ENCODE data around the gene SNORC. TPM values are rescaled to one million over a fixed set of nuclear protein-coding genes. Genes with fewer than 3 reads are reported as not detected.

SNORC gene
- total and polyA plus RNA-seq, 10 of the 15 experiments (the other 5 are each of a cell fraction or from before 2014, with no cell fraction given) = 0.04 to 0.74 (median 0.45) TPM; not detected in 4

DNA sequence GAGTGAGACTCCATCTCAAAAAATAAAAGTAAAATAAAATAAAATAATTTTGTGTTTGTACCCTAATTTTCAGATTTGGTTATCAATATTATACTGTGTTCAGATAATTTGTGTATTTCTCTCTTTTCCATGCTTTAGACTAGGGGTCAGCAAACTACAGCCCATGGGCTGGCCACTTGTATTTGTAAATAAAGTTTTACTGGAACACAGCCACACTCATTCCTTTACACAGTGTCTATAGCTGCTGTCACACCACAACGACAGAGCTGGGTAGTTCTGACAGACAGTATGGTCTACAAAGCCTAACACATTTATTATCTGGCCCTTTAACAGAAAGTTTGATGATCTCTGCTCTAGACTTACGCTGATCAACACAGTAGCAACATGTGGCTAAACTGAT lies 43.8 kb downstream of the SNORC start:
- H3K4me2 ChIP-seq (ENCODE audit: control insufficient read depth, insufficient read depth) = no peak overlapping the region
- no peaks in the 10 kb centered on the region for H3K79me2 ChIP-seq (ENCODE audit: control insufficient read depth, insufficient read depth, low read length)

More for the DNA sequence above, 43.8 kb downstream of the SNORC start:
- DNase-seq (ENCODE audit: low read depth, low spot score) (no peak), ATAC-seq (no peak), FAIRE-seq (no peak)
- Histone ChIP-seq H3K36me3 (ENCODE audit: control insufficient read depth in 2 of 2, insufficient read depth in 2 of 2, low read length in 1 of 2) (no peaks in the 10 kb centered on the region), H3K27me3 (replicated peaks in 1 of 2; ENCODE audit: control insufficient read depth in 2 of 2, insufficient read depth in 2 of 2, low read length in 1 of 2) (peaks cover 0 to 3% of the 10 kb centered on the region in 2 experiments; a peak in 1 of 4 replicates), H3K4me3 (no peak overlapping the region), H3K9me3 (replicated peaks; ENCODE audit: control insufficient read depth, insufficient read depth, low read length) (peaks cover 2% of the 10 kb centered on the region; the same call in 2 of the 3 replicates), H3K4me1 (ENCODE audit: control insufficient read depth, insufficient read depth, low read length) (no peaks in the 10 kb centered on the region), H2AFZ (ENCODE audit: control insufficient read depth, low read depth, low read length) (no peak overlapping the region), H4K20me1 (ENCODE audit: control insufficient read depth, insufficient read depth) (no peaks in the 10 kb centered on the region), H3K9ac (ENCODE audit: control insufficient read depth, insufficient read depth, low read length) (no peak overlapping the region), H3K27ac (ENCODE audit: control insufficient read depth, insufficient read depth) (no peak overlapping the region)
- in situ Hi-C loops (cut with MboI) (no loop called here), intact Hi-C loops (cut with micrococcal nuclease; ENCODE audit: unreplicated experiment) (no loop called here)
- ChIA-PET RAD21 (ENCODE audit: unreplicated experiment) (no interaction called here), SMC1A (ENCODE audit: uncharacterized antibody, unreplicated experiment) (interaction anchor here (1.0 kb wide), 1 partner anchor 337 kb away, joined by 4 read pairs; no protein-coding TSS in a partner anchor), CTCF (interaction anchor here (0.6 kb wide), 1 partner anchor 181 kb away, joined by 3 read pairs; no protein-coding TSS in a partner anchor), POLR2A (no interaction called here)
- BruUV-seq (replicated peaks) = no TSS peak
- TF ChIP-seq NBN (IDR thresholded peaks at IDR 0.05) (no peak), CHD2 (IDR thresholded peaks at IDR 0.05; ENCODE audit: borderline replicate concordance, low read depth, low read length) (no peak)
- TF ChIP-seq, protein P1, sequence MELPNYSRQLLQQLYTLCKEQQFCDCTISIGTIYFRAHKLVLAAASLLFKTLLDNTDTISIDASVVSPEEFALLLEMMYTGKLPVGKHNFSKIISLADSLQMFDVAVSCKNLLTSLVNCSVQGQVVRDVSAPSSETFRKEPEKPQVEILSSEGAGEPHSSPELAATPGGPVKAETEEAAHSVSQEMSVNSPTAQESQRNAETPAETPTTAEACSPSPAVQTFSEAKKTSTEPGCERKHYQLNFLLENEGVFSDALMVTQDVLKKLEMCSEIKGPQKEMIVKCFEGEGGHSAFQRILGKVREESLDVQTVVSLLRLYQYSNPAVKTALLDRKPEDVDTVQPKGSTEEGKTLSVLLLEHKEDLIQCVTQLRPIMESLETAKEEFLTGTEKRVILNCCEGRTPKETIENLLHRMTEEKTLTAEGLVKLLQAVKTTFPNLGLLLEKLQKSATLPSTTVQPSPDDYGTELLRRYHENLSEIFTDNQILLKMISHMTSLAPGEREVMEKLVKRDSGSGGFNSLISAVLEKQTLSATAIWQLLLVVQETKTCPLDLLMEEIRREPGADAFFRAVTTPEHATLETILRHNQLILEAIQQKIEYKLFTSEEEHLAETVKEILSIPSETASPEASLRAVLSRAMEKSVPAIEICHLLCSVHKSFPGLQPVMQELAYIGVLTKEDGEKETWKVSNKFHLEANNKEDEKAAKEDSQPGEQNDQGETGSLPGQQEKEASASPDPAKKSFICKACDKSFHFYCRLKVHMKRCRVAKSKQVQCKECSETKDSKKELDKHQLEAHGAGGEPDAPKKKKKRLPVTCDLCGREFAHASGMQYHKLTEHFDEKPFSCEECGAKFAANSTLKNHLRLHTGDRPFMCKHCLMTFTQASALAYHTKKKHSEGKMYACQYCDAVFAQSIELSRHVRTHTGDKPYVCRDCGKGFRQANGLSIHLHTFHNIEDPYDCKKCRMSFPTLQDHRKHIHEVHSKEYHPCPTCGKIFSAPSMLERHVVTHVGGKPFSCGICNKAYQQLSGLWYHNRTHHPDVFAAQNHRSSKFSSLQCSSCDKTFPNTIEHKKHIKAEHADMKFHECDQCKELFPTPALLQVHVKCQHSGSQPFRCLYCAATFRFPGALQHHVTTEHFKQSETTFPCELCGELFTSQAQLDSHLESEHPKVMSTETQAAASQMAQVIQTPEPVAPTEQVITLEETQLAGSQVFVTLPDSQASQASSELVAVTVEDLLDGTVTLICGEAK (IDR thresholded peaks at IDR 0.05; ENCODE audit: borderline replicate concordance) = peak; percentile 52; the same call in 1 of the 2 replicates
- 0% methylated on average over 2 of the region's 2 CpGs for WGBS (ENCODE audit: insufficient coverage, insufficient replicate concordance, low lambda C conversion rate, missing lambda C conversion rate)

Measured in GM12878 (cell line).